Middle frontal gyrus (tissue), 1 donor: Measurements from ENCODE around the gene ADK.
"Not testable (repeated sequence)": the region's sequence is repeated elsewhere in the genome, so short reads cannot be mapped to it uniquely, and the experiment has no call there.

Experiments used
- DNase-seq: peaks from one replicate; pipeline ENCODE4 v3.0.0-alpha.2; 2015; ENCODE audit warnings: low spot score; ENCODE audit errors: extremely low spot score

Gene ADK

DNA sequence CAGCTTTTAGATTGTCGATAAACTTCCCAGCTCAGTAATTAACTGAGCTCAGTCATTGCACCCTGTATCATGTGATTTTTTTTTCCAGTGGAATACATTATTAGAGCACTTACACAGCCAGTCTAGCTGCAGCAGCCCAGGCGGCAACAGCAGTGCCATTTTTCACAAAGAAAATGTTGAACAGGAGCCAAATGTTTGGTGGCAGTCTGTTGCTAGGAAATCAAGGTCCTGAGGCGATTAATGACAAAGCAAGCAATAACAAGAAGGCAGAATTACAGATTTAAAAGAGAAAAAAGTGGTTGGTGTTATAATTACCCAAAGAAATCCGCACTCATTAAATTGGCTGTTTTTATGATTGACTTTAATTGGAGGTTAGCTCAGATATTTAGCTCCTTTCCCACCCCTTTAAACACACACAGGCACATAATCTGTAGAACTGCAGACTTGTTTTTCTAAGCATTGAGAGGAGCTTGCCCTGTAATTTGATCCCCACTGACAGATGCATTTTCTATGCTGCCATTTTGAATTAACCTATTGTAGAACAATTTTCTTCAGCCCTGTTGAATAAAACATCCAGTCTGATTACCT lies 267.4 kb downstream of the ADK start:
- DNase-seq, result peak; percentile 50

DNA sequence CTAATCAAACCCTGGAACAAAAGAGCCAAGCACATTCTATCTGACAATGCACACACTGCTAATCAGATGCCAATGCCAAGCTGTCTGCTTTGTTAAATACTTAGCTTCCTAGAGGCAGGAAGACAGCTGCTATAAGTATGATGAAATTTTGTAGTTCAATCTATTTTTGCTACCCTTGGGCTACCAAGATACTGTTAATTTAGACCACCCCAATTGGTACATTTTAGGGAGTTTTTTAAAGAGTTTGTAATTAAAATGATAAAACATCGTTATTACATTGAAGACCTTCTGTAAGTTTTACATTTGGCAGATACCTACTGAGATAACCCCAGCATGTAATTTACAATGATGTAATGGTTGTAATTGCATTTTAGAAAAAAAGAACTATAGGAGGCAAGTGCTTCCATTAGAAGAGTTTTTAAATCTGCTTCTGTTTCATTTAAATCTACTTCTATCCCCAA lies 268.5 kb downstream of the ADK start:
- no peak for DNase-seq

DNA sequence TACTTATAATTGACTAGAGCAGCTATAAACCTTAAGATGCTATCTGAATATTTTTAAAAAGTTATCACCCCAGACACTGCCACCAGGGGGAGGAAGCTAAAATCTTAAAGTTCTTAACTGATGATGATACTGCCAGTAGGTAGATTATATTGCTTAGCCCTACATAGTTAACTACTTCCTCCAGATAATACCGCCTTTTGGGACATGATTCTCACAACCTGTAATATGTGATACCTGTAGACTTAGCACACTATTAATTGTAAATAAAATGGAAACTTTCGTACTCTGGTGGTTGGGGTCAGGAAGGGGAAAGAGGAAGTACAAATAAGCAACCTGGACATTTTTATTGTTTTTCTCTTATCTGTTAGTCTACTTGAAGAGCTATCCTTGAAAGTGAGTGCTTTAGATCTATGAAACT lies 268.9 kb downstream of the ADK start:
- no peak for DNase-seq

DNA sequence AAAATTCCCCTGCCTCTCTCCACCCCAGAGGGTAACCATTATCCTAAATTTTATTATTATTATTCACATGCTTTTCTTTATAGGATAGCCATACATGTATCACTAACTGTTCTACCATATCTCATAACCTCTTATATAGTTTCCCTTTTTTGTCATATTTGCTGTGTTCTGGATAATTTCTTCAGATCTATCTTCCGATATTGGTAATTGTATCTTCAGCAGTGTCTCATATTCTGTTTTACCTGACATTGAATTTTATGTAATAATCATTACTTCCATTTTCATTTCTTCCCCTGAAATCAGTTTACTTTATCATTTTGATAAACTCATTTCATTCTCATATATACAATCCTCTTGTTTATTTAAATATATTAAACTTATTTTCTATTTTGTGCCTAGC lies 273.5 kb downstream of the ADK start:
- DNase-seq, result no peak

DNA sequence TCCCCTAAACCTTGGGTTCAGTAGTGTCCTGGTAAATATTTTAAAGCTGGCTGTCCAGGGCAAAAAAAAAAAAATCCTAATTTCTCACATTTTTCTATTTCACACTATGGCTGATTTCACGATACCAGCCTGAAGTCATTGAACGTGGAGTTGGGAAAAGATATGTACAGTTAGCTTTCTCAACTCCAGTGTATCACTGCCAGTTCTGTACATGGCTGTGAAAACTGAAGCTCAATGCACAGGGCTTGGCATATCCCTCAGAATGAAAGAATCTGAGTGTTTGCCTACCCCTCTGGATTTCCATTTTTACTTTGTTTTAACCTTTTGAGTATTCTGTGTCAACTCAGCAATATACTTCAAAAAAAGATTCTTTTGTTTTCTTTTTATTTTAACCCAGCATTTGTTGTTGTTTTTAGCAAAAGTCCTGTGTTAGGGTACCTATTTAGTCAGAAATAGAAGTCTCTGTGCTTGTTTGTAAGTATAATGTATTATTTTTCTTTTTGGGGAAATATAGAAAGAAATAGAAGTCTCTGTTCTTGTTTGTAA lies 274.5 kb downstream of the ADK start:
- DNase-seq, result no peak

DNA sequence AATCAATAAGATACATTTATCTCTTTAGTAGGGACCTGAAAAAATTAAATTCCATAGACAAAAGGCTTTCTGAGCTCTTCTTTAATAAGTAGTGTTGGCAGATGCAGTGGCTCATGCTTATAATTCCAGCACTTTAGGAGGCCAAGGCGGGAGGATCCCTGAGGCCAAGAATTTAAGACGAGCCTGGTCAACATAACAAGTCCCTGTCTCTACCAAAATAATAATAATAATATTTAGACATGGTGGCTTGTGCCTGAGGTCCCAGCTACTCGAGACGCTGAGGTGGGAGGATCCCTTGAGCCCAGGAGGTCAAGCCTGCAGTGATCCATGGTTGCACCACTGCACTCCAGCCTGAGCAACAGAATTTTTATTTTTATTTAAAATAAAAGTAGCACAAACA lies 280.8 kb downstream of the ADK start:
- DNase-seq, result no peak

DNA sequence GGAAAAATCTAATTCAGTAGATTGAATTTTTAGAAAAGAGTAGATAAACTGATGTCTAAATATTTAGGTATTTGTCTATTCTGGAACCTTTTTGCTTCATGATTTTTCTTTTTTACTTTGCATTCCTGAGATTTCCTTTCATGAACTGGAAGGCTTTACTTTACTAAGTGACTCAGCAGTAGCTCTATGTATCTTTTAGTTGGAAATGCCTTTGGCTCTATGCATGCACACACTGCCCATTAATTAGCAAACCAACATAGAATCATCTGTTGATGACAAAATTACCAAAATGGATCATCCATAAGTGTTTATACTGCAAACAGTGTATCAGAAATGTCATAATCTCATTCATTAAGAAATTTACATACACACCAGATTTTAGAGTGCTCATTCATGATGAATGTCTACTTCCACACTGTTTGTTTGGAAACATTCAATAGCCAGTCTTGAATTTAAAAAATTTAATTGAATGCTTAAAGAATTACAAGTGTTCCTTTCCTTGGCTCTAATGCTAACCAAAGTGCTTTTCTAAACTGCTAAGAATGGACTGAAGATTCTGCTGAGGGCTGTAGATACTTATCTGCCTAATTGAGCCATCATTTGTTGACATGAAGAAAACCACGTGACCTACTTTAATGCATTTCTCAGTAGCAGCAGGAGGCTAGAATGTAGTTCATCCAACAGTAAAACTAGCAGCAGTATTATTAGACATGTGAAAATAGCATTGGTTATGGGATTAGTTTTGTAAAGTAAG lies 282.0 kb downstream of the ADK start:
- DNase-seq, result no peak

DNA sequence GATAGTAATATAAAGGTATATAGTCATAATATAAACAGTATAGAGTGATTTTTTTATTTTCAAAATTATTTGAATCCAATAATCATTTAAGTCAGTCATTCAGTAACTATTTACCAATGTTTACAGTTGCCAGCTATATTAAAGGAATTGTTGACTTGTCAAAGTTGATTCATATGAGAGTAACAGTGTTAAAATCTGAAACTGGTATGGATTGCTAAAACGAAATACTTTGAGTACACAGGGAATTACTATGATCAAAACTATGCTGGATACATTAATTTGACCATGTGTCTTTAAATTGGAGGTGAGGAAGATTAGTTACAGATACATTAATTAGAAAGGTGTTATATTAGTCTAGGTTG lies 282.6 kb downstream of the ADK start:
- DNase-seq, result no peak

DNA sequence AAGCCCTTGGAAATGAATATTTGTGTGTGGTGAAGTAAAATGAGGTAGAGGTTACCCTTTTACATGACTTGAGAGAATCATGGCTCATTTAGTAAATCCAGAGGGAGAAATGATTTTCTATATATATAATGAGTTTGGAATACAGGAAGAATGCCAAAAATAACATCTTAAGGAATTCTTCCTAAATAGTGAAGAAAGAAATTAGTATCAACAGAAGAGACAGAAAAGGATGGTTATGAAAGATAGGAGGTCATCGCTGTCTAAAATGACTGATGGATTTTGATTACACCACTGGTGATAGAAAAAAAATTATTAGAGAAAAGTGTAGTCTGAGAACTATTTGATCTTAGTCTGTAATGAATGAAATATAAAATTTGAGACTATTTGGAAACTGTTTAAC lies 283.0 kb downstream of the ADK start:
- DNase-seq, result no peak

DNA sequence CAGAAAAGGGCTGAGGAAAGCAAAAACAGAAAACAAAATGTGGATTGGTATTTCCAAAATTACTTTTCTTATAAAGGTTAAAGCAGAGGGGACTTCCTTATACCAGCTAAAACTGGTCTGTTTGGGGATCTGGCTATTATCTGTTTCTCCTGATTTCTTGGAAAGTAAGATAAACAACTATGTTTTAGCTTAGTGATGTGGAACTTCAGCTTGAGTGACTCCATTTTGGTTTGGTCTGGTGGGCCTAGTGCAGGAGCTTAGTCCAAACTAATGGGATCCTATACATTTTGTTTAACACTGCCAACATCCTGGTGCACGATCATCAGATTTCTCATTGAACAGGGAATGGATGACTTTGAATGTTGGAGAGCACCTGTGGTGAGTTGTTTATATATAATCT lies 283.5 kb downstream of the ADK start:
- DNase-seq, result no peak

DNA sequence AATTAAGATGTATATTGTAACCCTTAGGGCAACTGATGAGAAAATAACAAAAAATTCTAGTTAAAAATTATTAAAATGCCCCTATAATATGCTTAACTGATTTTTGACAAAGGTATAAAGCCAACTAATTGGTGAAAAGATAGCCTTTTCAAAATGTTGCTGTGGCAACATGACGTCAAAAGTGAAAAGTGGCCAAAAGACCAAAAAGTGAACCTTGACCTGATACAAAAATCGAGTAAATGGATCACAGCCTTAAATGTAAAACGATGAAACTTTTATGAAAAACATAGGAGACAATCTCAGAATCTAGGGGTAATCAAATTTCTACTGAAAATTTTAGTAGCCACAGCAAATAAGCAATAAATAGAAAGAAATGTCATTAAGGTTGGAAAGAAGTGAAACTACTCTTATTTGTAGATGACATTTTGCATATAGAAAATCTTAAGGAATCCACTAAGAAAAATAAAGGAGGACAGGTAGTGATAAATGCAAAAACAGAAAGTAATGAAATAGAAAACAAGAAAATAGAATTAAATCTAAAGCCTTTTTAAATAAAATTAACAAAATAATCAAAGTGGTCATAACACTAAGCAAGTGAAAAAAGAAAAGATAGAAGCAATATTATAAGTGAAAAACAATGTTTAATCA lies 285.6 kb downstream of the ADK start:
- DNase-seq, result no peak

DNA sequence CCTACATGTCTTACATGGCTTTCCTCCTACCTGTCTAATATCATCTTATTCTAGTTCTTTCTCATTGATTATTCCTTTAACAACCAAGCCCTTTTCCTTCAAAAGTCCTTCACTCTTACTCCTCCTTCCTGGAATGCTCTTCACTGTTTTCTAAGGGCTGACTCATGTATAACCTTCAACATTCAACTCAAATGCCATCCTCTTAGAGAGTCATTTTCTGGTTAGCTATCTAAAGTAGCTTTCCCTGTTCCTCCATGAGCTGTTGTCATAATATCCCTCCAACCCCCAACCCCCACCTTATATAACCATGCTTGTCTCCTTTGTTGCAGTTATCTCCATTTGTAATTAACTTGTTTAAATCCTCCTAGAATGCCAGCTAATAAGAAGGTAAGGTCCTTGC lies 286.8 kb downstream of the ADK start:
- no peak for DNase-seq

DNA sequence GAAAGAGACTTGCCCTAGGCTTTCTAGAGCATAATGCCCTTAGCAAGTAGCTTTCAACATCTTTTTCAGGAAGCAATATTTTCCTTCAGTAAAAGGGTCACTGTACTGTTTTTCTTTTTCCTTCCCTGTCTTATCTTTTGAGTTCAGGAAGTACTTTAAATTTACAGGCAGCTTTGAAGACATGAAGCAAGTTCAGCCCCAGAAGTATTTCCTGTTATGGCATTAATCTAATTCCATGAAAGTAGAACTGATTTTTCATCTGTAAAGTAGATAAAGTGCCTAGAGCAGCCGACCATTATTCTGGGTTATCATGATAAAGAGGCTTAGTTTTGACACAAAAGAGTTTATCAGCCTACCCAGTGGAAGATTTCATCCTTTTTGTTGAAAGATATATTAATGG lies 288.2 kb downstream of the ADK start:
- no peak for DNase-seq

DNA sequence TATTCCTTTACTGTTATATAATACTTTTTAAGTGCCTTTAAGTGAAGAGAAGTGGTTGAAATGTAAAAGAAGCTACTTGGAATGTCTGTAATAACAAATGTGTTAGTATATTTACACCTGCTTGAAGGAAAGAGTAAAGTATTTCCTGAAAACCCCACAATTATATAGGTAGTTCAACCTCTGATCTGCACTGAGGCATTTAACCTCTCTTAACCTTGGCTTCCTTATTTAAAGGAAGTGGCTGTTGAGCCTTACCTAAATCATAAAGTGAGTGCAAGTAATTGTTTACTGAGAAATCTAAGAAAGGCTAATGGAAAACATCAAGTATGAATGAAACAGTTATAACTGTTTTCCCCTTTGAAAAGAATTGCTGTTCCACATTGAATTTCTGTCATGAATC lies 294.5 kb downstream of the ADK start:
- DNase-seq, result no peak

DNA sequence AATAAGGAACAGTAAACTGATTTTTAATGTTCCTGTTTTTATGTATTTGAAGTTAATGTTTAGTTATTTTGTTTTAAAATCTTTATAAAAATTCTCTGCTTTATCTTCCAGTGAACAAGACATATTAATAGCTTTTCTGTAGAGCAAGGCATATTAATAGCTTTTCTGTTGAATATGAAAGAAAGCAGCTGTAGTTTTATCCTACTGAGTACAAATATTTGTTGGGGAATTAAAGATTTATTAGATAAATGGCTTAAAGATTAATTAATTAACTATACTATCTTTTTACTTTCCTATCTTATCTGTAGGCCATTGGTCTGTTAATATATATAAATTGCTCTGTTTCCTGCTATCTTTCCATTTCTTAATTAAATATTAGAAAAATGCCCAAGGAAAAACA lies 299.6 kb downstream of the ADK start:
- no peak for DNase-seq

DNA sequence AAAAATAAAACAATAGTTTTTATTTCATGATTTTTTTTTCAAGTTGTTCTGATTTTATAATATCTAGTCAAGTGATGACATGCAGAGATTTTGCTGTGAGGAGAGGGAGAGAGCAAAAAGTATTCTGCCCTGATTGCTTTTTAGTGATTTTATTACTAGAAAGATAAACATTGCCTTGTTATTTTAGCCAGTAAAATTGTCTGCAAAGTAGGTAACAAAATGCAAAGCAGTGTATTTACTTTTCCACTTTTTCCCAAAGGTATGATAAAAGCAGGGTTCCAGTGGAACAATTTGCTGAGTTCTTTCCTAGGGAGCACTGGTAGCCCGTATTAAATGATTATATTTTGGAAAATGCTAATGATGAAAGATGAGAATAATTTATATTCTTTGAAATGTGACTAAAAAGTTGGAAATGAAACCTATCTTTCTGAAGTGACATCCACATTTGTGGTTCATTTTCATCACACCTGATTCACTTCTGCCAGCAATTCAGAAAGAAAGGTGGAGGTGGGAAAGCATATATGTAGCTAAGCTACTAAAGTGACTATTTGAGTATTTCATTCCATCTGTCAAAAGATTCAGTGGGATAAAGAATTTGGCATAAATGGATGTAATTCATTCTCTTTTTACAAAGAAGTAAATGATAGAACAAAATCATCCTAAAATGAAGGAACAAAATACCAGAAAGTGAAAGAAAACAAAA lies 300.3 kb downstream of the ADK start:
- no peak for DNase-seq

DNA sequence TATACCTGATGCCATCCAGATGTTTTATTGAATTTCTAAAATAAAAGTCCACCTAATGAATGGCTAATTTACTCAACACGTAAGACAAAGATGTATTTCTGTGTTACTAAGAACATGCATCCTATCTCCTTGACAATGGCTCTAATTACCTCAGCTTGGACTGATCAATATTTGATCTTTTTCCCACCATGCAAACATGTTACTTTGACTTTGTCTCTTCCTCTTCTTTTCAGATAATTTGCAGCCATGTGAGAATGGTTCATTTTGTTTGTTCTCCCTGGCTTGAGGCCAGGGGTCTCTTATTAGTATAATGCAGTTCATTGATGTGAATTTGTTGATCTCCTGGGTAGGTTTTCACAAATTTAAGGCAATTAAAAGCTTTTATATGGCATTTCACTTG lies 302.1 kb downstream of the ADK start:
- DNase-seq, result no peak

DNA sequence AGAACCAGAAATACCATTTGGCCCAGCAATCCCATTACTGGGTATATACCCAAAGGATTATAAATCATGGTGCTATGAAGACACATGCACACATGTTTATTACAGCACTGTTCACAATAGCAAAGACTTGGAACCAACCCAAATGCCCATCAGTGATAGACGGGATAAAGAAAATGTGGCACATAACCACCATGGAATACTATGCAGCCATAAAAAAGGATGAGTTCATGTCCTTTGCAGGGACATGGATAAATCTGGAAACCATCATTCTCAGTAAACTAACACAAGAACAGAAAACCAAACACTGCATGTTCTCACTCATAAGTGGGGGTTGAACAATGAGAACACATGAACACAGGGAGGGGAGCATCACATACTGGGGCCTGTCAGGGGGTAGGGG lies 306.5 kb downstream of the ADK start:
- not testable (repeated sequence) for DNase-seq

DNA sequence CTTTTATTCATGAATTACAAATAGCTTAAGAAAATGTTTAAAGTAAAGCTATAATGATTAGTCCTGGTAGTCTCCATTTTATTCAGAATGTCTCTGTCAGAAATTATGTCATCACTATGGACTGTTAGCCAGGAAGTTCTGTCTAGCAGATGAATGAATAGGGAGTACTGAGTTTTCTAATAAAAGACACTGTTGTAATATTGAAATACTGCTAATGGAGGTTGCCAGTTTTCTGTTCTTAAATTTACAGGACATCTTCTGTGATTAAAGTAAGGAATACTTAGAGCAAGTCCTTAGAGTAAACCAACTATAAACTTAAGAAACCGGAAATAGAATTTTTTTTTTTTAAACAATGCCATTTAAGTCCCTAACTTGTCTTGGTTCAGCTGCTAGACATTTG lies 309.8 kb downstream of the ADK start:
- DNase-seq, result no peak

DNA sequence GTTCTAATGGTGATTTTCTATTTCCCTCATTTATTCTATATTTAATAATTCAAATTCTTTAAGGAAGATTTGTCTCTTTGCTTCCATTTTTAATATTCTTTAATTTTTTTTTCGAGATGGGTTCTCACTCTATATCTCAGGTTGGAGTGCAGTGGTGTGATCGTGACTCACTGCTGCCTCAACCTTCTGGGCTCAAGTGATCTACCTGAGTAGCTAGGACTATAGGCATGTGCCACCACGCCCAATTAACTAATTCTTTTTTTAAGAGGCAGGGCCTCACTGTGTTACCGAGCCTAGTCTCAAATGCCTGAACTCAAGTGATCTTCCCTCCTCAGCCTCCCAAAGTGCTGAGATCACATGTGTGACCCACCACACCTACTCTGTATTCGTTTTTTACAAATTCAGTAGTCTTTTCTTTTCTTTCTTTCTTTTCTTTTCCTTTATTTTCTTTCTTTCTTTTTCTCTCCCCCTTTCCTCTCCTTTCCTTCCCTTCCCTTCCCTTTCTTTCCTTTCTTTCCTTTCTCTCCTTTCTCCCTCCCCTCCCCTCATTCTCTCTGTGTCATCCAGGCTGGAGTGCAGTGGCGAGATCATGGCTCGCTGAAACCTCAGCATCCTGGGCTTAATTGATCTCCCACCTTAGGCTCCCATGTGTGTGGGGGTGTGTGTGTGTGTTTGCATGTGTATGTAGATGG lies 323.1 kb downstream of the ADK start:
- no peak for DNase-seq

DNA sequence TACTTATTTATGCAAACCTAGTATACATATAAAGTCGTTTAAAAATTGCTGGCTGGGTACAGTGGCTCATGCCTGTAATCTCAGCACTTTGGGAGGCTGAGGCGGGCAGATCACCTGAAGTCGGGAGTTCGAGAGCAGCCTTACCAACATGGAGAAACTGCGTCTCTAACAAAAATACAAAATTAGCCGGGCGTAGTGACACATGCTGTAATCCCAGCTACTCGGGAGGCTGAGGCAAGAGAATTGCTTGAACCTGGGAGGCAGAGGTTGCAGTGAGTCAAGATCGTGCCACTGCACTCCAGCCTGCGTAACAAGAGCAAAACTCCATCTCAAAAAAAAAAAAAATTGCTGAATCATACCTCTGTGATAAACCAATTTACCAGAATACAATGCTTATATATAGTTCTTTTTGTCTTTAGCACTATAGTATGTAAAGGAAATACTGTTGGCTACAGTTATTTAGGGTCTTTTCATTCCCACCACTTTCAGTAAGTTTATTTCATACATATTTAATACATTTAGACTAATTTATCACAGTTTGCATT lies 325.2 kb downstream of the ADK start:
- DNase-seq, result not testable (repeated sequence)
